HL-60/S4 treated with phorbol 12-myristate 13-acetate at 8.2 ng/mL for 4 days and 3 days (cell line): ENCODE measurements around the gene LRP2BP.

ENCODE experiments used
- in situ Hi-C: fragments of 300-500 bp; cut with MboI; formaldehyde crosslinking; loops from 2 replicates; pipeline ENCODE4 v1.15.0; 2022; ENCODE audit warnings: low sequenced_read_pairs

LRP2BP gene

DNA sequence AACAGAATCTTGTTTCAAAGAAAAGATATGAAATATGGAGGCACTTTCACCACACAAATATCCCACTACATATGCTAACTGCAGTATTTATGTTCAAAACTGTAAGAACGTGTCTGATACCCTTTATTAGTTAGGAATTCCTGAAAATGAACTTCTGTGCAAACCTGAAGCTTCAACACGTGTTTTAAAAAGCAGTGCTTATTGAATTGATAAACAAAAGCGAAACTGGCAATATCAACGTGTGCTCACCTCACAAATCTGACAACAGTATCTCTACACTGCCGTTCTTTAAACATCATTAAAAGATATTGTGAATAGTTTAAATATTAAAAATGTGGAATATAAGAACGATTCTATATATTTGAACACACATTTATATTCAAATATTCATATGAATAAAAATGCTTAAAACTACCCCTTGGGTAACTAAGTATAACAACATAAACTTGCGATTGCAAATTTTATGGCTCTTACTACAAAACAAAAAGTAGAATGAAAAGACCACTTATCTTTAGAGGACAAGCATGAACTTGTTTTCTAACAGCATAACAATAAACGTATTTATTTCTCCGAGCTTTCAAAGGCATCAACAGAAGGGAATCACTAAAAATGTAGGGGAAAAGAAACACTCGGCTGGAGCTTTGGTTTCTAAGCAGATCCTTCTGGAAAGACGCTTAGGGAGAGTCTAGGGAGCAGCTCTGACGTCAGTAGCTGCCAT lies at the start of gene LRP2BP:
TSS of gene LRP2BP (minus strand) at position 687 of the 718 bp plus-strand sequence. CDS start 17,738 bp downstream, outside the sequence.
- in situ Hi-C loops, result no loop called here

DNA sequence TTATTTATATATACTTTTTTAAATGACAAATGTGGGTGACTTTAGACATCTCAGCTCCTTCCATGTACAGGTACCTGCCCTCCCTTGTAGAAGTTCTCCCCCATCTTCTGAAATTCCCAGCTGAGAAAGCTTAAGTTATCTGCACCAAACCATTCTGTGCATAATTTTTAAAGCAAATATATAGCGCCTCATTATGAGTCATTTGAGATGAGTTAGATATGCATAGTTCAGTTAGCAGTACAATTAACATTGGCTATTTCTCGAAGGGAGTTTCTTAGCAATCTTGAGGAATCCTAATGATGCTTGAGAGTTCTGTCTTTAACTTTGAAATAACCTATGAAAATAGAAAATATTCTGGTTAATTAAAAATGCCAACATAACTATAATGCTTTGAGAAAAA lies 49.5 kb upstream of the LRP2BP start:
- in situ Hi-C loops, result no loop called here

DNA sequence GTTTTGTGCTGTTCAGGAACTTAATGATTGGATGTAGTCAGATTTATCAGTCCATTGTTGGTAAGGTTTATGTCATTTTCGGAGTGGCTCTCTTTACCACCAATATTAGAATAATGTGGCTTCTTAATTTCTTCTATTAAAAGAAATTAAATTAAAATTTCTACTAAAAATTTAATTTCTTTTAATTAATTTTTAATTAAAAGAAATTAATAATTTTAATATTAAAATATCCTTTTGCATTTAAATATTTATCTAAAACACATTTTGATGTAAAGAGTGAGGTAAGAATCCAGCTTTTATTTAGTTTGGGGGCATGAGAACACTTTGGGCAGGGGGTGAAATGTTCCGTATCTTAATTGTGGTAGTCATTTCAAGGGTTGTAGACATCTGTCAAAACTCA lies 45.8 kb upstream of the LRP2BP start:
- in situ Hi-C loops, result no loop called here

DNA sequence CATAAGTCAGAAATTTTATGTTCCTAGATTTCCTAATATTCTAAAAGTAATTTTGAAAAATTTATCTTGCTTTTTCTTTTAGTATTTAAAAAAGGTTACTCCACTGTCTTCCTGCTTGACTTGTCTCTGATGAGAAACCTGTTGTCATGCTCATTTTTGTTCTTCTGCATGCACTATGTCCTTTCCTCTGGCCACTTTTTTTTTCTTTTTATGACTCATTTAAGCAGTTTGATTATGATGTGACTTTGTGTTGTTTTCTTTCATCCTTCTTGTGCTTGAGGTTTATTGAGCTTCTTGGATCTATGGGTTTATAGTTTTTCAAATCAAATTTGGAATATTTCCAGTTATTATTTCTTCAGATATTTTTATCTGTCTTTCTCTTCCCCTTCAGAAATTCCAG lies 42.1 kb upstream of the LRP2BP start:
- in situ Hi-C loops, result no loop called here

DNA sequence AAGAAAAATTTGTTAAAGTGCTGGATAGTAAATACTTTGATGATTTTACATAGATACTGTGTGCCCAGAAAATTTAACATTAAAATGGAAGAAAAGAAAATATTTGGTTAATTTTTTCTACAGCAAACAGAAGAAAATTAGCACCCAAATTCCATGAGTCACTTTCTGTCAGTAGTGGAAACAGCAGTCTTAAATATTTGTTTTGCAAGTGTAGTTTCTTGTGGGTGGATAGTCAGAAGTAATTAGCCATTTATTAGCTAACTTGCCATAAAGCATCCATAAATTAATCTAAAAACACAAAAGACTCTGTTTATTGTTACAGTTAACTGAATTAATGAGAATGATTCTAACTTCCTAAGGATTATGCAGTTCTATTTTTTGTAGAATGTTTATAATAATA lies 39.7 kb upstream of the LRP2BP start:
- in situ Hi-C loops, result no loop called here

DNA sequence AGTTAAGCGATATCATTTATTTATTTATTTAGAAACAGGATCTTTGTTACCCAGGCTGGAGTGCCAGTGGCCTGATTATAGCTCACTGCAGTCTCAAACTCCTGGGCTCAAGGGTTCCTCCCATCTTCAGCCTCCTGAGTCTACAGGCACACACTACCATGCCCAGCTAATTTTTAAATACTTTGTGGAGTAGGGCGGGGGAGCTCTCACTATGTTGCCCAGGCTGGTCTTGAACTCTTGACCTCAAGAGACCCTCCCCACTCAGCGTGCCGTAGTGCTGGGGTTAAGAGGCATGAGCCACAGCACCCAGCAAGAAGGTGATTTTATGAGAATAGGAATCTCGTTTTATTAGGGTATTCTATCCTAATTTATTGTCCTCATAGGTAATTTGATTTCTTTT lies 33.9 kb upstream of the LRP2BP start:
- in situ Hi-C loops, result no loop called here

DNA sequence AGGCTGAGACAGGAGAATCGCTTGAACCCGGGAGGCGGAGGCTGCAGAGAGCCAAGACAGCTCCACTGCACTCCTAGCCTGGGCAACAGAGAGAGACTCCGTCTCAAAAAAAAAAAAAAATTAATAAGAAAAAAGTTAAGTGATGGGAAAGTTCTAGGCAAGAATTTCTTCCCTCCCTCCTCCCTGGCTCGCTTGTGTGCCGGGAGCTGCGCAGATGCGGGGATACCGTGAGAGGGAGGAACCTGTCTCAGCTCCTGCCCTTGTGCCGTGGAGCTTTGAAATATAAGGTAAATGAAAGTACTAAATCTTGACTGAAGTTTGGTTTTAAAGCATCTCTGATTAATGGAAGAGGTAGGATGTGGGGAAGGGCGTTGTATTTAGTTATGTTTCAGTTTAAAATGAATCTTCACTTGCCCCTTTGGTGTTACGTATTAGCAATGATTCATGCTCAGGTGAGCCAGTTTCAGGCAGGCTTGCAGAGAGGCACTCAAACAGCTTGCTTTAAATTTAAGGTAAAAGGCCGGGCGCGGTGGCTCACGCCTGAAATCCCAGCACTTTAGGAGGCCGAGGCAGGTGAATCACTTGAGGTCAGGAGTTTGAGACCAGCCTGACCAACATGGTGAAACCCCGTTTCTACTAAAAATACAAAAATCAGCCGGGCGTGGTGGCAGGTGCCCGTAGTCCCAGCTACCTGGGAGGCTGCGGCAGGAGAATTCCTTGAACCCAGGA lies 31.4 kb upstream of the LRP2BP start:
- in situ Hi-C loops, result no loop called here

DNA sequence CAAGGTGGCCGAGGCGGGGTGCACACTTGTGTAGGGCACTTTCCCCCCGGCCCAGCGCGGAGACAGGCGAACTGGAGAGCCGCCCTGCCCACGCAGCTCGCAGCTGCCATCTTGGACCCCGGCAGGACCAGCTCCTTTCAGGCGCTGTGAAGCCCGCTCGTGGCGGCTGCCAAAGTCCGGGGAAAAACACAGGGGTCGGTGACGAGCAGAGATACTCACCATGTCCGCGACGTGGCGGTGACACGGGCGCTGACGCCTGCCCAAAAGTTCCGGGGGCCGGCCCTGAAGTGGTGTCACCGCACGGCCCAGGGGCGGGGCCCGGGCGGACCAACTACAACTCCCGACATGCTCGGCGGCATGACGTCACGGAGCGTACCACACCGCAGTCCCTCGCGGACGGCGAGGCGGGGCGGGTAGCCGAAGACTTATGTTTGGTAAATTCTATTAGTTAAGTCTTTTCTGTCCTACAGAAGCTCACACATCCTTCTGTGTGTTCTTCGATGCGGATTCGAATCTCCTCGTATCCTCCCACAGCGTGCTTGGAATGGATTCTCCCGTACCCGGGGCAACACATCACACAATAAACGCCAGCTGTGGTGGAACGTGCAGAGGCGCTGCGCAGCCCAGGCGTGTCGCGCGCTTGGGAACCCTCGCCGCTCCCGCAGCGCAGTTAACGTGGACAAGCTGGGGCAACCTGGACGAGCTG lies 30.1 kb upstream of the LRP2BP start, which contains the start of gene UFSP2:
TSS of gene UFSP2 (minus strand) at position 318 of the 706 bp plus-strand sequence. CDS start at position 222, 96 bp downstream.
- in situ Hi-C loops, result no loop called here

DNA sequence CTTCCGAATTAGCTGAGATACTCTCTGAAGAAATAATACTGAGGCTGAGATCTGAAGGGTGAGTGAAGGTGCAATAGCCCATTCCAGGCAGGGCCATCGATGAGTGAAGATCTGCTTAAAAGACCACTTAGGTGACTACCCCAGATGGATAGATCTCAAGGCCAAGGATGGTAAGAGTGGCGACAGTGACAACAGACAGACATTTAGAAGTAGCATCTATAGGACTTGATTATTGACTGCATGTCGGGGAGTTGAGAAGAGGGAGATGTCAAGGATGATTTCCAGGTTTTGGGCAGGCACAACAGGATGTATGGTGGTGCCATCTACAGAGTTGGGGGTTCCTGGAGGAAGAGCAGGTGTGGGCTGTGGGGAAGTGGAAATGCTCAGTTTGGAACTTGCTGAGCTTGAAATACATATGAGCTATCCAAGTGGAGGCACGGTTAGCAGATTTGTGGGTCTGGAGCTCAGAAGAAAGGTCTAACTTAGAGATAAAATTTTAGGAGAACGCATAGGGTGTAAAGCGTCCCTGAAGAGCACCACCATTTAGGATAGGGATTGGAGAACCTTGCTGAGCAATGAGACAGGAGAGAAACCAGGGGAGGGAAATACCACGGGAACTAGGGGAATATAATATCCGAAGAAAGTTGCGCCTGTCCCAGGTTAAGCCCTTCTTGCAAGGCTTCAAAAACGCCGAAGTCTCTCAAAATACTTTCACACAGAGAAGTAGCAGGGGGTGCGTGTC lies 29.4 kb upstream of the LRP2BP start:
- in situ Hi-C loops, result no loop called here

DNA sequence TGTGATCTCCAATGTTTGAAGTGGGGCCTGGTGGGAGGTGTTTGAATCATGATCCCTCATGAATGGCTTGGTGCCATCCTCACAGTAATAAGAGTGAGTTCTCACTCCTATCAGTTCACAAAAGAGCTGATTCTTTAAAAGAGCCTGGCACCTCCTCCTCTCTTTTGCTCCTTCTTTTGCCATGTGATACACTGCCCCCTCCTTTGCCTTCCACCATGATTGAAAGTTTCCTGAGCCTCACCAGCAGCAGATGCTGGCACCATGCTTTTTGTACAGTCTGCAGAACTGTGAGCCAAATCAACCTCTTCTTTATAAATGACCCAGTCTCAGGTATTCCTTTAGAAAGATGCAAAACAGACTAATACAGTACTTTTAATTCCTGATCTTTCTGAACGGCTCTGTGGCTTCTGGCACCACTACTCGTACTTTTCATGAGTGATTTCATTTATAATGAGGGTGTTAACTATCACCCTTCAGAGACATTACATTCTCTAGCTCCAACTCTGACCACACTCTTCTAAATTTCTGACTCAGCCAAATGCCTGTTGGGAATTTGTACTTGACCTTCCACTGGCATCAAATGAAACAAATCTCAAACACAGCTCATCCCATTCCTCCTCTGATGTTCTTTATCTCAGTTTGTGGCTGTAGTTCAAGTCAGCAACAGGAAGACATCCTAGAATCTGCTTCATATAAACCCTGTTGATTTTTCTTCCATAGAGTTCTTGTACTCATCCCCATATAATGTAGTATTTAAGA lies 25.8 kb upstream of the LRP2BP start:
- in situ Hi-C loops, result no loop called here

DNA sequence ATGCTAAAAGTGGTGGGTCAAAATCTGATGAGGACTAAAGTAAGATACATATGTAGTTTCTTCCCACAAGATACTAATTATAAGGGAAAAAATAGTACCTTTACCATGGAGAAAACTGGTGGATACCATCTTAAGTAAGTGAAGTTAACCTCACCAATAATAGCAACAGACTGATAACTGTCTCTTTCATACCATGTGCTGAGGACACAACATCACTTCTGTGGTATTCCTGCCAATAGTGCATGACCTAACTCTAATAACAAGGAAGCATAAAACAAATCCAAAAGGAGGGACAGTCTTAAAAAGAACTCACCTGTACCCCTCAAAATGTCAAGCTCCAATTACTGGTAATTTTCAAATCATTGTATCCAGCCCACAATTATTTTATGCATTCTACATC lies 21.2 kb upstream of the LRP2BP start:
- in situ Hi-C loops, result no loop called here

DNA sequence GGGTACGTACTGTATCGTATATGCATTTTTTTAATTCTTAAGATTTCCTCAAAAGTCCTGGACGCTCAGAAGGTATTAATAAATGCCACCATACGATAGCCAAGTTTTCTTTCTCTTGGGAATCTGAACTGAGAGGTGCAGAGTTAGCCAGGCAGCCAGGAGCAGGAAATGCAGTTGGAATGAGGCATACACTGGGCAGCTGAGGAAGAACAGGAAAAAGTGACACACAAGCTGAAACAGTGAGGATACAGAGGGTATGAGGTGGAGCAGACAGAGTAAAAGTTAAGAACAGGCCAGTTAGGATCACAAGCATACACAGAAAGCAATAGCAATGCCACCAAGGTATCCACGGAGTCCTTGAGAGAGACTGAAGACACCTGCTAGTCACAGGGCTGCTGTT lies 16.7 kb upstream of the LRP2BP start:
- in situ Hi-C loops, result no loop called here

DNA sequence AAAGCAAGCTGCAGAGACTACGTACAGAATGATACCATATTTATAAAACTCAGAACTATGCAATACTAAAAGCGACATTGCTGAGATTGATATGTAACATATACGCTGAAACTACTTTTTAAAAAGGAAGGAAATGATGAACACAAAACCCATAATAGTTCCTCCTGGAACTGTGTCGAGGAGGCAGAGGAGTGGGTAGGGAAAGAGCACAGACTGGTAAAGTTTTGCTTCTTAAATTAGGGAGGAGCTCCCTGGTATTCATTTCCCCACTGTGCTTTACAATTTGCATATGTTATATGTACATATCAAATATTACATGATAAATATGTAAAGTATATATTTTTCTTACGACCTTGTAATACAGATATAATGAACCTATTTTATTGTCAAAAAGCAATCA lies 16.1 kb upstream of the LRP2BP start:
- in situ Hi-C loops, result no loop called here

DNA sequence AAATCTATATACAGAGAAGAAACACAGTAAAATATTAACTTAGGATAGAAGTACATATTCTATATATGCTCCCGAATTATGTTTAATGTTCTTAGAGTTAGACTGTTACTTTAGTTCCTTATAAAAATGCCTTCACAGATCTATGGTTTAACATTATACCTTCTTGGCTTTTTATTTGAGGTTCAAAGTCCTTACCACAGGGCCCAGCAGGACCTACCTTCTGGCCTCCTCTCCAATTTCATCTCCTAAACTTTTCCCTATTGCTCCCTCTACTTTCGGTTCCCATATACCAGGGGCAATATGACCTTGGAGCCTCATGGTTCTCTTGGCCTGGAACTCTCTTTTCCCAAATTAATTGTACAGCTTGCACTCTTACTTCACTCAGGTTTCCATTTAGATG lies 12.7 kb upstream of the LRP2BP start:
- in situ Hi-C loops, result no loop called here

DNA sequence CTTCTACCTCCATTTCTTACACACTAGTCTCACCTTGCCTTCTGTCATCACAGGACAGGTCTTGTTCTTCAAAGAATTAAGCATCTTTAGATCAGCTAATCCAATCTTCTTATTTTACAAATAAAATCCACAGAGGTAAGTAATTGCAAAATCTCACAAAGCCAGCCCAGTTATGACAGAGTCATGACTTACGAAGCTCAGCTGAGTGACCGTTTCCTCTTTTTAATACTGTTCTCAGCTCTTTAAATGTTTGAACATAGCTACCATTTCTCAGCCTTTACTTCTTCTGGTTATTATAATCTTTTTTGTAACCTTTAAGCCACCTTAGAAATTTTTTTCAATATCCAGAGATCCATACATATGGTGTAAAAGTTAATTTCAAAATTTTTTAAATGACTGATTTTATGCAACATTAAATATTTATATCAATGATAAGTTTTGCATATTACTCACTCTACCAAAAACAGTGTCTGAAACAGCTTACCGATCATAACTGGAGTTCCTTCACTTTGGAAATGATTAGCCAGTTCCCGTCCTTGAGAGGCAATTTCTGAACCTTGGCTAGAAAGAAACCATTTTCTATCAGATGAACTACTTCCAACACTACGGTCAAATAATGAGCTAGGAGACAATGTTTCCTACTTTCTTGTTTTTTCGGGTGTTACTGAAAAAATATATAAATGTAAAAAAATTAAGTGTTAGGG lies 9.7 kb upstream of the LRP2BP start:
- in situ Hi-C loops, result no loop called here

DNA sequence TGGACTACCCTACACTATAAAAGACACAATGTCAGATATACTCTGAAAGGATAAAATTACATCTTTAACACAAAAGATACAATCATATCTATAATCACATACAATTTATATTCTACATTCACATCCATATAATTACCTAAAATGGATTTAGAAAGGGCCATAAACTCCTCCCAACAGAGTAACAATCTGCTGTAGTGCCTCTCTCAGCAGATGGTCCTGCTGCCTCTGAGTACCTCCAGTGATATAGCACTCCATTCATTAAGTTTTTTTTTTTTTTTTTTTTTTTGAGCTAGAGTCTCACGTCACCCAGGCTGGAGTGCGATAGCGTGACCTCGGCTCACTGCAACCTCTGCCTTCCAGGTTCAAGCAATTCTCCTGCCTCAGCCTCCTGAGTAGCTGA lies 8.3 kb upstream of the LRP2BP start:
- in situ Hi-C loops, result no loop called here

DNA sequence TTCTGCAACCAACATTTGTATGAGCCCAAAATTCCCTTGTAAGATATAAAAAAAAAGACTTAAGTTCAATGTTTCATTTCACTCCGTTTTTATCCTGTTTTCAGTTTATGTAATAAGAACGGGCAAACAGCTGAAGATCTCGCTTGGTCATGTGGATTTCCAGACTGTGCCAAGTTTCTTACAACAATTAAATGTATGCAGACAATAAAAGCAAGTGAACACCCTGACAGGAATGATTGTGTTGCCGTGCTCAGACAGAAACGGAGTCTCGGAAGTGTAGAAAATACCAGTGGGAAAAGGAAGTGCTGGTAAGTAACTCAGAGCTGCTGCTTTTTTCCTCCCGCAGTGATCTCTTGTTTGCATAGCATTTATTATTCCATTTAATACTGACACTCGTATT lies 3.7 kb upstream of the LRP2BP start:
- in situ Hi-C loops, result no loop called here

DNA sequence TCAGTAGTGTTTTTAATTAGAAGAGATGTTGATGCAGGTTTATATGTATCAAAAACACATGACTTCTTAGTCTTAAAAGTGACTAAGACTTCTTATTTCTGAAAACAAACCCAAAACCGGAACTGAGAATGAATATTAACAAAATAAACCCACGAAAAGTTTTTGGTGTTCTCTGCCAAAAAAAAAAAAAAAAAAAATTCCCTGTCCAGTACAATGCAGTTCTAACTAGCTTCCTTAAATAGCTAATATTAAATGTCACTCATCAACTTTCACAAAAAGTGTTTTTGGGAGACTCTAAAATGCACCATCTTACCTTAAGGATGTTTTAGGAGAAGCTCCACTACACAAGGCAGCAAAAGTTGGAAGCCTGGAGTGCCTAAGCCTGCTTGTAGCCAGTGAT lies 2.9 kb upstream of the LRP2BP start:
- in situ Hi-C loops, result no loop called here

DNA sequence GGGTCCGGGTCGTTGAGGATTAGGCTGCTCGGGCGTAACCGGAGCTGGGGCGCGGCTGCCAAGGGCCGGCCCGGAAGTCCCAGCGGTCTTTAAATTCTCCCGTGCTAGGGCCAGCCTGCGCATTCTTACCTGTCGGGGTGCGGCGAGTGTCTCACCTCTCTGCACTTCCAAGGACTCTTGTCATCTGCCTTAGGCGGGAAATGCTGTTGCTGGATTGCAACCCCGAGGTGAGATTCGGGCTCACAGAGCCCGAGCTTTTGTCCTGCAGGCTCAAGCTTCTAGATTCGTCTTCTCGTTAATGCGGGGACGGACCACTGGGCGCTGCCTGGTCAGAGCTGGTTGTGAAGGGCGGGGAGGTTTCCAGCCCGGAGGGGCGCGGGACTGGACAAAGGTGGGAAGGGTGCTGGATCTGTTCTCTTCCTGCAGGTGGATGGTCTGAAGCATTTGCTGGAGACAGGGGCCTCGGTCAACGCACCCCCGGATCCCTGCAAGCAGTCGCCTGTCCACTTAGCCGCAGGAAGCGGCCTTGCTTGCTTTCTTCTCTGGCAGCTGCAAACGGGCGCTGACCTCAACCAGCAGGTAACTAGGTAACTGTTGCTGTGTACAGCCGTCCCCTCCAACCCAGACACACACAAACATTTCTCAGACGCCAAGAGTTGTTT lies 1.1 kb upstream of the LRP2BP start, which contains the start of gene ANKRD37:
TSS of gene ANKRD37 (plus strand) at position 118 of the 662 bp plus-strand sequence. CDS start at position 201, 83 bp downstream.
- in situ Hi-C loops, result no loop called here
